ENCODE data around the gene PLCG1. TPM values are rescaled to one million over a fixed set of nuclear protein-coding genes. Genes with fewer than 3 reads are reported as not detected.

The PLCG1 gene
- polyA plus RNA-seq, 1 donor from 2014 or later = 164 TPM

- H3K36me3 ChIP-seq (ENCODE audit: insufficient read depth, low read length) = no peaks in the 10 kb centered on the region
- TF ChIP-seq TAF1 (IDR thresholded peaks at IDR 0.05; ENCODE audit: low read depth) (no peak), POLR2AphosphoS5 (IDR thresholded peaks at IDR 0.05) (no peak), EP300 (conservative IDR thresholded peaks at IDR 0.05; ENCODE audit: poor library complexity, severe bottlenecking) (no peak), RAD21 (conservative IDR thresholded peaks at IDR 0.05) (no peak), CTCF (IDR thresholded peaks at IDR 0.05; ENCODE audit: poor library complexity, severe bottlenecking) (no peak), EZH2 (IDR thresholded peaks at IDR 0.05; ENCODE audit: borderline replicate concordance, insufficient read depth, low read length, poor library complexity, severe bottlenecking) (no peak), SMC3 (conservative IDR thresholded peaks at IDR 0.05; ENCODE audit: poor library complexity) (no peak), MXI1 (conservative IDR thresholded peaks at IDR 0.05; ENCODE audit: poor library complexity, severe bottlenecking) (no peak), REST (IDR thresholded peaks at IDR 0.05; ENCODE audit: borderline replicate concordance) (no peak)
- H3F3A ChIP-seq (ENCODE audit: insufficient read depth, low read length, poor library complexity, severe bottlenecking) = no peaks in the 10 kb centered on the region
- H3K27ac ChIP-seq (ENCODE audit: low read length) = no peak overlapping the region
- H3K4me2 ChIP-seq (ENCODE audit: low read length) = no peak overlapping the region
- H4K20me1 ChIP-seq (ENCODE audit: insufficient read depth) = no peaks in the 10 kb centered on the region
- H3K4me3 ChIP-seq (ENCODE audit: low read length) = no peak overlapping the region
- H3K27me3 ChIP-seq (ENCODE audit: insufficient read depth, low read depth, low read length) = no peaks in the 10 kb centered on the region
- H2AFZ ChIP-seq (ENCODE audit: low read depth, low read length) = no peak overlapping the region
- H3K9me2 ChIP-seq (ENCODE audit: insufficient read depth, low read length) = no peaks in the 10 kb centered on the region
- no peak overlapping the region for H3K9ac ChIP-seq (ENCODE audit: low read length)
- no peaks in the 10 kb centered on the region for H3K79me2 ChIP-seq (replicated peaks; ENCODE audit: insufficient read depth, low read length)
- no peaks in the 10 kb centered on the region for H3K9me3 ChIP-seq (ENCODE audit: low read length)
Observed at GRCh38 chr20:41214666-41215065, 77.3 kb downstream of the PLCG1 start.

- Histone ChIP-seq H3K27ac (ENCODE audit: low read length) (no peak overlapping the region), H3K4me3 (ENCODE audit: low read length) (no peak overlapping the region), H3K27me3 (ENCODE audit: insufficient read depth, low read depth, low read length) (no peaks in the 10 kb centered on the region), H2AFZ (ENCODE audit: low read depth, low read length) (no peak overlapping the region), H3F3A (ENCODE audit: insufficient read depth, low read length, poor library complexity, severe bottlenecking) (no peaks in the 10 kb centered on the region), H3K36me3 (ENCODE audit: insufficient read depth, low read length) (no peaks in the 10 kb centered on the region), H3K79me2 (replicated peaks; ENCODE audit: insufficient read depth, low read length) (no peaks in the 10 kb centered on the region), H3K9me3 (ENCODE audit: low read length) (no peaks in the 10 kb centered on the region), H3K4me2 (ENCODE audit: low read length) (no peak overlapping the region), H4K20me1 (ENCODE audit: insufficient read depth) (no peaks in the 10 kb centered on the region), H3K9ac (ENCODE audit: low read length) (no peak overlapping the region), H3K9me2 (ENCODE audit: insufficient read depth, low read length) (no peaks in the 10 kb centered on the region)
- no peak for TF ChIP-seq REST (IDR thresholded peaks at IDR 0.05; ENCODE audit: borderline replicate concordance)
- TF ChIP-seq RAD21 (conservative IDR thresholded peaks at IDR 0.05) = no peak
- TF ChIP-seq CTCF (IDR thresholded peaks at IDR 0.05; ENCODE audit: poor library complexity, severe bottlenecking) = no peak
- TF ChIP-seq EP300 (conservative IDR thresholded peaks at IDR 0.05; ENCODE audit: poor library complexity, severe bottlenecking) = no peak
- TF ChIP-seq SMC3 (conservative IDR thresholded peaks at IDR 0.05; ENCODE audit: poor library complexity) = no peak
- TF ChIP-seq POLR2AphosphoS5 (IDR thresholded peaks at IDR 0.05) = no peak
- TF ChIP-seq MXI1 (conservative IDR thresholded peaks at IDR 0.05; ENCODE audit: poor library complexity, severe bottlenecking) = no peak
- no peak for TF ChIP-seq TAF1 (IDR thresholded peaks at IDR 0.05; ENCODE audit: low read depth)
- TF ChIP-seq EZH2 (IDR thresholded peaks at IDR 0.05; ENCODE audit: borderline replicate concordance, insufficient read depth, low read length, poor library complexity, severe bottlenecking) = no peak
Observed at GRCh38 chr20:41217422-41217821, 80.1 kb downstream of the PLCG1 start.

Measured in neural cell (in vitro differentiated cells).